ENCODE measurements around the gene TTC33.

DNA sequence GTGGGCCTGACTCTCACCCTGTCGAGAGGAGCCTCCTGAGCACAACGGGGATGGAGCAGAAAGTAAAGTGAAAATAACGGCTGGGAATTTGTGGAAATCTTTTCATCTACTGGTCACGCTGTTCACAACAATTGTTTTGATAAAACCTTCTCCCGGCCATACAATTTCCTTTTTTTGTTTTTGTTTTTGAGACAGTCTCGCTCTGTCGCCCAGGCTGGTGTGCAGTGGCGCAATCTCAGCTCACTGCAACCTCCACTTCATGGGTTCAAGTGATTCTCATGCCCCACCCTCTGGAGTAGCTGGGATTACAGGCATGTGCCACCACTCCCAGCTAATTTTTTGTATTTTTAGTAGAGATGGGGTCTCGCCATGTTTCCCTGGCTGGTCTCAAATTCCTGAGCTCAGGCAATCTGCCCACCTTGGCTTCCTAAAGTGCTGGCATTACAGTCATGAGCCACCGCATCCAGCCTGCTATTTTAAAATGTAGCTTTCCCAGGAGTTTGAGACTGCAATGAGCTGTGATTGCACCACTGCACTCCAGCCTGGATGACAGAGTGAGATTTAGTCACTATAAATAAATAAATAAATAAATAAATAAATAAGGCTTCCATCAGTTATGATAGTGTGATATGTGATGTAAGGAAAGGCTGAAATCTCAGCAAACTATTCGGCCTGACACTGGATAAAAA is 149.5 kb downstream of the TTC33 start:
- TF ChIP-seq, protein P1, sequence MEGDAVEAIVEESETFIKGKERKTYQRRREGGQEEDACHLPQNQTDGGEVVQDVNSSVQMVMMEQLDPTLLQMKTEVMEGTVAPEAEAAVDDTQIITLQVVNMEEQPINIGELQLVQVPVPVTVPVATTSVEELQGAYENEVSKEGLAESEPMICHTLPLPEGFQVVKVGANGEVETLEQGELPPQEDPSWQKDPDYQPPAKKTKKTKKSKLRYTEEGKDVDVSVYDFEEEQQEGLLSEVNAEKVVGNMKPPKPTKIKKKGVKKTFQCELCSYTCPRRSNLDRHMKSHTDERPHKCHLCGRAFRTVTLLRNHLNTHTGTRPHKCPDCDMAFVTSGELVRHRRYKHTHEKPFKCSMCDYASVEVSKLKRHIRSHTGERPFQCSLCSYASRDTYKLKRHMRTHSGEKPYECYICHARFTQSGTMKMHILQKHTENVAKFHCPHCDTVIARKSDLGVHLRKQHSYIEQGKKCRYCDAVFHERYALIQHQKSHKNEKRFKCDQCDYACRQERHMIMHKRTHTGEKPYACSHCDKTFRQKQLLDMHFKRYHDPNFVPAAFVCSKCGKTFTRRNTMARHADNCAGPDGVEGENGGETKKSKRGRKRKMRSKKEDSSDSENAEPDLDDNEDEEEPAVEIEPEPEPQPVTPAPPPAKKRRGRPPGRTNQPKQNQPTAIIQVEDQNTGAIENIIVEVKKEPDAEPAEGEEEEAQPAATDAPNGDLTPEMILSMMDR (conservative IDR thresholded peaks at IDR 0.05): no peak
- no peak for TF ChIP-seq EZH2 (IDR thresholded peaks at IDR 0.05; ENCODE audit: low read depth)
